Adrenal gland (tissue), 12 donors: ENCODE results near the gene CYB5A. TPM values are rescaled to one million over a fixed set of nuclear protein-coding genes. Genes with fewer than 3 reads are reported as not detected.
A peak's percentile ranks its signal among the peaks of the same experiment; 100 is the strongest.
"Not testable (repeated sequence)": the region's sequence is repeated elsewhere in the genome, so short reads cannot be mapped to it uniquely, and the experiment has no call there.

Experiments
- DNase-seq, 7 donors: peaks; one replicate each; pipeline ENCODE4 v3.0.0-alpha.2; 2019 to 2020
- H3K27ac ChIP-seq, 5 donors: fragments of 200-600 bp; sonication (generic) in 4 of 5; 1 replicate in 3 of 5; 2 replicates in 2 of 5; pipeline versions ENCODE4 v1.5.1 to v1.8.0; 2016 to 2020; ENCODE audit warnings: mild to moderate bottlenecking in 1 of 5
- H3K27me3 ChIP-seq: fragments of 200-600 bp; 2 replicates; pipeline ENCODE4 v1.8.0; 2021
- H3K36me3 ChIP-seq, 2 donors: fragments of 200-600 bp; replicated peaks in 1 of 2; 1 replicate in 1 of 2; 2 replicates in 1 of 2; pipeline versions ENCODE4 v1.5.1 to v1.8.0; 2018 to 2022
- H3K4me1 ChIP-seq, 2 donors: fragments of 200-600 bp; replicated peaks in 1 of 2; 1 replicate in 1 of 2; 2 replicates in 1 of 2; pipeline versions ENCODE4 v1.5.1 to v1.8.0; 2018 to 2021
- H3K4me3 ChIP-seq, 4 donors: fragments of 200-600 bp; sonication (generic) in 3 of 4; one replicate each; pipeline ENCODE4 v1.5.1; 2016 to 2018
- H3K9me3 ChIP-seq, 3 donors: fragments of 200-600 bp; sonication (generic) in 1 of 3; replicated peaks in 1 of 3; 1 replicate in 2 of 3; 2 replicates in 1 of 3; pipeline versions ENCODE4 v1.5.1 to v1.8.0; 2016 to 2021
- POLR2A ChIP-seq, 2 donors: fragments of 450-650 bp; IDR thresholded peaks; one replicate each; pipeline ENCODE4 v1.6.1; 2017; ENCODE audit warnings: antibody characterized with exemption in 2 of 2, mild to moderate bottlenecking in 2 of 2, moderate library complexity in 1 of 2
- WGBS, 4 donors: extraction: QIAGEN DNeasy Blood & Tissue Kit in 2 of 4; methylation state at CpG; one replicate each; pipeline versions ENCODE4 v1.1.5 to v1.1.7; 2013 to 2017; 5-methylcytosine and 5-hydroxymethylcytosine counted together
- intact Hi-C, 2 donors: fragments of 100-400 bp; cut with DNase I; formaldehyde crosslinking; loops; one replicate each; pipeline versions ENCODE4 v1.14.1 to v1.15.0; 2022 to 2023
- polyA plus RNA-seq, 3 donors: library from polyadenylated mRNA; stranded (reverse); fragments of 200-250 nt in 2 of 3; fragments of 350-450 nt in 1 of 3; fragmentation: Illumina TruSeq in 1 of 3; extraction: RNeasy Lipid Tissue Mini Kit (QIAGEN cat#74804) in 1 of 3; gene quantifications; one replicate each; pipeline ENCODE4 v1.2.3, GENCODE V29; 2013 to 2014
- total RNA-seq, 9 donors: library from RNA; depleted of rRNA in 4 of 9; stranded (reverse); fragments of >200 nt in 4 of 9; fragments of 120-200 nt in 1 of 9; fragmentation: NEBNext Ultra II Directional in 1 of 9; extraction: Animal tissue kit (Norgen Biotek cat#: 25700) in 1 of 9; gene quantifications; one replicate each; pipeline versions ENCODE4 v1.1.0 to v1.2.4, GENCODE V29; 2013 to 2023
- TF ChIP-seq, protein P1 (sequence below), 6 experiments: fragments of 450-650 bp in 4 of 6; fragments of 200-600 bp in 2 of 6; sonication (generic) in 1 of 6; IDR thresholded peaks; 1 replicate in 5 of 6; 2 replicates in 1 of 6; pipeline versions ENCODE4 v1.5.1 to v1.8.0; 2016 to 2021; ENCODE audit warnings: antibody characterized with exemption in 6 of 6, mild to moderate bottlenecking in 2 of 6, moderate library complexity in 1 of 6
- donor health status: healthy with polysubstance abuse.
- donor health status: Bipolar disorder and iron deficiency.
- donor health status: DM: yes; HTN: yes; CAD: no.
- donor health status: DM: no; HTN: no; CAD: no.
- donor health status: DM: no; HTN: no; CAD: no.
- donor health status: DM: yes; HTN: yes; CAD: no.

Gene CYB5A
- total and polyA plus RNA-seq, 12 donors = 62.0 to 286 (median 130) TPM

DNA sequence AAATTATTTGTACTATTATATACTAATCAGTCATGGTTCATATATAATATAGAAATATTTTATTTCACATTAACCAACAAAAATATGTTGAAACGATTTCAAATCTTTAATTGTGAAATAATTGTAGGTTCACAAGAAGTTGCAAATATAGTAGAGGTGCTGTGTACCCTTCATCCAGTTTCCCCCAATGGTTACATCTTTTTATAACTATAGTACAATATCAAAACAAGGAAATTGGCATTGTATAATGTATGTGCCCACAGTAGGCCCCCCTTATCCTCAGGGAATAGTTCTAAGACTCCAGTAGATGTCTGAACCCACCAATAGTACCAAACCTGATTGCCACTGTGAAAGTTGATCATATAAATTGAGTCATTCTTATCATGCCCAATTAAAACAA is 7.4 kb upstream of the CYB5A start:
- H3K27me3 ChIP-seq = no peaks in the 10 kb centered on the region
- H3K36me3 ChIP-seq = no peaks in the 10 kb centered on the region
- intact Hi-C loops = no loop called here
- WGBS, 4 donors = 50 to 74% (median 57%) methylated on average over 1 of the region's 1 CpG
- H3K4me3 ChIP-seq = no peak overlapping the region
- no peak overlapping the region for H3K27ac ChIP-seq
- no peaks in the 10 kb centered on the region for H3K9me3 ChIP-seq
- DNase-seq = no peak
- H3K4me1 ChIP-seq = no peaks in the 10 kb centered on the region
- no peak for TF ChIP-seq POLR2A (IDR thresholded peaks at IDR 0.05)
- TF ChIP-seq, protein P1, sequence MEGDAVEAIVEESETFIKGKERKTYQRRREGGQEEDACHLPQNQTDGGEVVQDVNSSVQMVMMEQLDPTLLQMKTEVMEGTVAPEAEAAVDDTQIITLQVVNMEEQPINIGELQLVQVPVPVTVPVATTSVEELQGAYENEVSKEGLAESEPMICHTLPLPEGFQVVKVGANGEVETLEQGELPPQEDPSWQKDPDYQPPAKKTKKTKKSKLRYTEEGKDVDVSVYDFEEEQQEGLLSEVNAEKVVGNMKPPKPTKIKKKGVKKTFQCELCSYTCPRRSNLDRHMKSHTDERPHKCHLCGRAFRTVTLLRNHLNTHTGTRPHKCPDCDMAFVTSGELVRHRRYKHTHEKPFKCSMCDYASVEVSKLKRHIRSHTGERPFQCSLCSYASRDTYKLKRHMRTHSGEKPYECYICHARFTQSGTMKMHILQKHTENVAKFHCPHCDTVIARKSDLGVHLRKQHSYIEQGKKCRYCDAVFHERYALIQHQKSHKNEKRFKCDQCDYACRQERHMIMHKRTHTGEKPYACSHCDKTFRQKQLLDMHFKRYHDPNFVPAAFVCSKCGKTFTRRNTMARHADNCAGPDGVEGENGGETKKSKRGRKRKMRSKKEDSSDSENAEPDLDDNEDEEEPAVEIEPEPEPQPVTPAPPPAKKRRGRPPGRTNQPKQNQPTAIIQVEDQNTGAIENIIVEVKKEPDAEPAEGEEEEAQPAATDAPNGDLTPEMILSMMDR (IDR thresholded peaks at IDR 0.05) = no peak

- WGBS, 4 donors = 85 to 92% (median 90%) methylated on average over 8 of the region's 8 CpGs
- Histone ChIP-seq H3K36me3 (no peaks in the 10 kb centered on the region), H3K9me3 (no peaks in the 10 kb centered on the region), H3K4me1 (peaks cover 6 to 11% of the 10 kb centered on the region in 2 donors), H3K27me3 (no peaks in the 10 kb centered on the region), H3K4me3 (no peak overlapping the region), H3K27ac (no peak overlapping the region)
- DNase-seq = no peak
- TF ChIP-seq, protein P1 (IDR thresholded peaks at IDR 0.05) = no peak
- TF ChIP-seq POLR2A (IDR thresholded peaks at IDR 0.05) = no peak
- intact Hi-C loops = no loop called here
Observed at GRCh38 chr18:74294526-74294925, 2.8 kb upstream of the CYB5A start.

- H3K27ac ChIP-seq, intact Hi-C loops, H3K9me3 ChIP-seq, H3K4me3 ChIP-seq, H3K27me3 ChIP-seq, DNase-seq, H3K36me3 ChIP-seq: not testable (repeated sequence)
- peaks cover 6 to 22% of the 10 kb centered on the region in 2 donors for H3K4me1 ChIP-seq
- 88 to 96% (median 95%) methylated on average over 3 of the region's 3 CpGs for WGBS, 4 donors
Observed at GRCh38 chr18:74292982-74293381, 1.2 kb upstream of the CYB5A start.

DNA sequence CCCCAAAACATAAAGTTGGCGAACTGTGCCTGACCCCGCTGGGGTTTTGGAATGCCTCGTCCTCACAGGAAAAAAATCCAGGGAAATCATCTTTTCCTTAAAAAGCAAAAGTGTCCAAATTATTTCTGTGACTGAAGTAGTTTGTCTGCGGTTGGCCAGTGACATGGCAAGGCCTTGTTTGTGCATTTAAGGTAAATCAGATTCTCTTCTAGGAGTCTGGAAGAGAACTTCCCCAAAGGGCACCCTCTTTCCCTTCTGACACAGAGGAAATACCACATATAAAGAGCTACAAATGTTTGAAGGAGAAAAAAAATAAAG is 737 bp upstream of the CYB5A start:
- TF ChIP-seq, protein P1 (IDR thresholded peaks at IDR 0.05) = no peak
- TF ChIP-seq POLR2A (IDR thresholded peaks at IDR 0.05) = no peak
- Histone ChIP-seq H3K36me3 (no peaks in the 10 kb centered on the region), H3K4me1 (peaks cover 6 to 25% of the 10 kb centered on the region in 2 donors), H3K27me3 (no peaks in the 10 kb centered on the region), H3K27ac (peak overlapping the region in 3 of 5 donors; percentile 37 to 71 (median 61)), H3K9me3 (no peaks in the 10 kb centered on the region), H3K4me3 (peak overlapping the region in 3 of 4 donors; percentile 65 to 86 (median 66))
- DNase-seq = no peak
- WGBS, 4 donors = 9 to 10% (median 9%) methylated on average over 4 of the region's 4 CpGs
- intact Hi-C loops = no loop called here

- no peaks in the 10 kb centered on the region for H3K9me3 ChIP-seq
- intact Hi-C loops = no loop called here
- DNase-seq = no peak
- H3K27me3 ChIP-seq = no peaks in the 10 kb centered on the region
- H3K36me3 ChIP-seq = no peaks in the 10 kb centered on the region
- peaks cover 6 to 25% of the 10 kb centered on the region in 2 donors for H3K4me1 ChIP-seq
- peak overlapping the region in 3 of 5 donors; percentile 34 to 68 (median 34) for H3K27ac ChIP-seq
- H3K4me3 ChIP-seq = peak overlapping the region; percentile 59 to 86 (median 72)
- 0 to 1% (median 1%) methylated on average over 17 to 30 of the region's 30 CpGs; no CpG with 5 or more reads in 1 of the 4 donors for WGBS, 4 donors
- TF ChIP-seq, protein P1 (IDR thresholded peaks at IDR 0.05) = no peak
- no peak for TF ChIP-seq POLR2A (IDR thresholded peaks at IDR 0.05)
Observed at GRCh38 chr18:74291472-74291770, 342 bp downstream of the CYB5A start.
